RPMI7951 (cell line): ENCODE data around the gene ZBTB44. TPM values are rescaled to one million over a fixed set of nuclear protein-coding genes. Genes with fewer than 3 reads are reported as not detected.
"Not testable (repeated sequence)": the region's sequence is repeated elsewhere in the genome, so short reads cannot be mapped to it uniquely, and the experiment has no call there.

Experiments
- DNase-seq: peaks from one replicate; pipeline ENCODE4 v3.0.0-alpha.2; 2012; ENCODE audit warnings: low read depth
- total RNA-seq: library from RNA; depleted of rRNA; stranded (reverse); fragments of >200 nt; shearing (Covaris generic); gene quantifications from 2 replicates; pipeline ENCODE4 v1.2.3, GENCODE V29; 2014

ZBTB44 gene
- total RNA-seq, 1 experiment from 2014 or later, result 19.6 TPM

DNA sequence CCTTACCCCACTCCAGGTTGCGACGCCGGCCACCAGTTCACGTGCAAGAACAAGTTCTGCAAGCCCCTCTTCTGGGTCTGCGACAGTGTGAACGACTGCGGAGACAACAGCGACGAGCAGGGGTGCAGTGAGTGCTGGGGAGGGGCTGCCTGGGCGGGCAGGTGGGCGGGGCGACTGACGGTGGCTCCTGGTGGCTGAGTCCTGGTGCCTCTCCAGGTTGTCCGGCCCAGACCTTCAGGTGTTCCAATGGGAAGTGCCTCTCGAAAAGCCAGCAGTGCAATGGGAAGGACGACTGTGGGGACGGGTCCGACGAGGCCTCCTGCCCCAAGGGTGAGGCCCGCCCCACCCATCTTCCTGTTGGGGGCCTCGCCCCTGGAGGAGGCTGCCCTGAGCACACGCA, 116.4 kb downstream of the ZBTB44 start:
- DNase-seq, result no peak

DNA sequence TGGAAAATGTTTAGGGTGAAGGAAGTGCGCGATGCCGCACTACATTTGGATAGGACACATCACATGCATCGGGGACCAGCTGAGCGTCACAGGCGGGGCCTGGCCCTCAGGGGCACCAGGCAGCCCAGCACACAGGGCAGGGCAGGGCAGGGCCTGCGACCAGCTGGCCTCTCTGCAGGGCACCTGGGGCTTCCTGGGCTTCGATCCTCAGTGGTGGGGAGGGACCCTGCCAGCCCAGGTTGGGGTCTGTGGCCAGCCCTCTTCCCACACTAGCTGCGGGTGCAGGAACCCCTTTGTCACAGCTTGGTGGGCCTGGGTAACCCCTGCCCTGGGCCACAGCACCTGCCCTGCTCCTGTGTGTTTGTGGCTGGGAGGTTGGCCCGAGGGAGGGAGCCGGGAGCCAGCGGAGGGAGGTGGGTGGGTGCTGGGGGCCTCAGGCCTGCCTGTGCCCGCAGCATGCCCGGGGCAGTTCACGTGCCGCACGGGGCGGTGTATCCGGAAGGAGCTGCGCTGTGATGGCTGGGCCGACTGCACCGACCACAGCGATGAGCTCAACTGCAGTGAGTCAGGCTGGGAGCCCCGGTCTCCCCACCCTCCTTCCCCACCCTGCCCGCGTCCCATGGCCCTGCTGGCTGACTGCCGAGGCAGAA, 117.2 kb downstream of the ZBTB44 start:
- peak; percentile 79 for DNase-seq

DNA sequence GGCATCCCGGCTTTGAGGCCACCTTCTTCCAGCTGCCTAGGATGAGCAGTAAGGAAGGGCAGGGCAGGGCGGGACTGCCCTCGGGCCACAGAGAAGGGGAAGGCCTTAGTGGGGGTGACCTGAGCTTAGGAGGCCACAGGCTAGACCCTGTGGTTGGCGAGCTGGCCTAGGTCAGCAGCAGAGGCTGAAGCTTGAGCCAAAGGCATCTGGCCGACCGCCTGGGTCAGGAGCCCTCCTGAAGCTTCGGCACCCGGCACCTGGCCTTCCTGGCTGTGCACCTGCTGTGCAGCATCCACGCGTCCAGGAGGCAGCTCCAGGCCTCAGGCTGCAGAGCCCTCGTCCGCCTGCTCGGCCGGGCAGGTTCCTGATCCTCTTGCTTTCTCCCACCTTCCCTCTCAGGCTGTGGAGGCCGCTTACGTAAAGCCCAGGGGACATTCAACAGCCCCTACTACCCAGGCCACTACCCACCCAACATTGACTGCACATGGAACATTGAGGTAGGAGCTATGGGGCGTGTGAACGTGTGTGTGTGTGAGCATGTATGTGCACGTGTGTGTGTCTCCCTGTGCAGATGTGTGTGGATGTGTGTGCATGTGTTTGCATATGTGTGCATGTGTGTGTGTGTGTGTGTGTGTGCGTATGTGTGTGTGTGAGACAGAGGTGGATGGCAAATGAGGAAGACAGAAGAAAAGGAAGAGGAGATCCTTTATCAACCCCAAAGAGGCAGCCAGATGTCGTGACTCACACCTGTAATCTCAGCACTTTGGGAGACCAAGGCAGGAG, 120.3 kb downstream of the ZBTB44 start:
- DNase-seq, result no peak

DNA sequence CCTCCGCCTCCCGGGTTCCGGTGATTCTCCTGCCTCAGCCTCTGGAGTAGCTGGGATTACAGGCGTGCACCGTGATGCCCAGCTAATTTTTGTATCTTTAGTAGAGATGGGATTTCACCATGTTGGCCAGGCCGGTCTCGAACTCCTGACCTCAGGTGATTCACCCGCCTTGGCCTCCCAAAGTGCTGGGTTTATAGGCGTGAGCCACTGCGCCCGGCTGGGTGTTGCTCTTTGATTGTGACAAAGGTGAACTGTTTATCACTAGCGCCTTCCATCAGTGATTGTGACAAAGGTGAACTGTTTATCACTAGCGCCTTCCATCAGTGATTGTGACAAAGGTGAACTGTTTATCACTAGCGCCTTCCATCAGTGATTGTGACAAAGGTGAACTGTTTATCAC, 121.2 kb downstream of the ZBTB44 start:
- not testable (repeated sequence) for DNase-seq

DNA sequence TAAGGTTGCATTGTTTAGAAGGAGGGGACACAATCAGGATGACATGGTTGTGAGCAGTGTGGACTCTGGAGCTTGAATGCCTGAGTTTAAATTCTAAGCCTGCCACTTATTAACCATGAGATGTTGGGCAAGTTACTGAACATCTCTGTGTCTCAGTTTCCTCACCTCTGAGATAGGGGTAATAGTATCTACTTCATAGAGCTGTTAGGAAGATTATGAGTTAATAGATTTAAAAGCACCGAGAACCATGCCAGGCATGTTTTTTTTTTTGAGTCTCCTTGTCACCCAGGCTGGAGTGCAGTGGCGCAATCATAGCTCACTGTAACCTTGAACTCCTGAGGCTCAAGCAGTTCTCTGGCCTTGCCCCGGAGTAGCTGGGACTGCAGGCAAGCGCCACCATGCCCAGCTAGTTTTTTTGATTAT, 121.9 kb downstream of the ZBTB44 start:
- DNase-seq, result no peak

DNA sequence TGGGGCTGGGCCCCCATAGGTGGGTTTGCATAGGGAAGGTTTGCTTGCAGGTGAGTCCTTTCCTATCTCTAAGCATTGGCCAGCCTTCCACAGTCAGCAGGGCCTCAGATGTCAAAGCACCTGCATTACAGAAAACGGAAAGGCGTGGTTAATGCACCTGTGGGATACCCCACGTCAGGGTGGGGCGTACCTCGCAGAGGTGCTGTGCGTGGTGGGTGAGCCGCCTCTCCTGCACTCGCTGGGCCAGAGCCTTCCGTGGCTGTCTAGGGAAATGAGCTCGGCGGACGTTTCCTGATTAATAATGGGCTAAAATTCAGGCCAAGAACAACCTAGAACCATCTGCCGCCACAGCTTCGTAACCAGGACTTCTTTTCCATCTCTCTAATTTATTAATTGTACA, 122.8 kb downstream of the ZBTB44 start:
- DNase-seq, result no peak

DNA sequence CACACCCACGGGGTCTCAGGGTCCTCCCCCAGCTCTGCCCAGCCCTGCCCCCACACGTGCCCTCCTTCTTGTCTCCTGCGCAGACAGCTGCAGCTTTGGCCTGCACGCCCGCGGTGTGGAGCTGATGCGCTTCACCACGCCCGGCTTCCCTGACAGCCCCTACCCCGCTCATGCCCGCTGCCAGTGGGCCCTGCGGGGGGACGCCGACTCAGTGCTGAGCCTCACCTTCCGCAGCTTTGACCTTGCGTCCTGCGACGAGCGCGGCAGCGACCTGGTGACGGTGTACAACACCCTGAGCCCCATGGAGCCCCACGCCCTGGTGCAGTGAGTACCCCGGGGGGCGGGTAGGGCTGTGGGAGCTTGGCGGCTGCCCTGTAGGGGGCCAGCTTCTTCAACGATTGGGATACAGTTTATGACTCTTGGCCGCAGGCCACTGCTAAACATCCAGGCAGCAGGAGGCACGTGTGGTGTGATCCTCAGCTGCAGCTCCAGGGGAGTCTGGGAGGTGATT, 124.3 kb downstream of the ZBTB44 start:
- DNase-seq, result no peak

DNA sequence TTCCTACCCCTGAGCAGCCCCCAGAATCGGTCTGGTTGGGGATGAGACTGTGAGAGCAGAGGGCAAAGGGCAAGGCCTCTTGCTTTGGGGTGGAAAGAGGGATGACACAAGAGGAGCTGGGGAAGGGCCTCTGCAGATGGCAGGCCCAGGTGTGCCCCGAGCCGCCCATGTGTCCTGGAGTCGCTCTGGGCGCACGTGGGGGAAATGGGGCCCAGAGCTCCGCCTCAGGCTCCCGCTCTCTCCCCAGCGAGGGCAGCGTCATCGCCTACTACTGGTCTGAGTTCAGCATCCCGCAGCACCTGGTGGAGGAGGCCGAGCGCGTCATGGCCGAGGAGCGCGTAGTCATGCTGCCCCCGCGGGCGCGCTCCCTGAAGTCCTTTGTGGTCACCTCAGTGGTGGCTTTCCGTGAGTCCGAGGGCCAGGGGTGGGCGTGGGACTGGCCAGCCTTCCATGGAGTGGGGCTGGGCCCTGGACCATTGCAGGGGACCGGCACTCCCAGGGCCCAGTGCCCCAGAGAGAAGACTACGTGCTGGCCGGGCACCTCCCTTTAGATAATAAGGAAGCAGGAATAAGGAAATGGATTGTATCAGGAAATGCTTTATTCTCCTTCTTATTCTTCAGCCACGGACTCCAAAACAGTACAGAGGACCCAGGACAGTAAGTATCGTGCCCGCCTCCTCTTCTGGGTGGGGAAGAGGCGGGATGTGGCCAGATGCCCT, 125.1 kb downstream of the ZBTB44 start:
- DNase-seq, result no peak

DNA sequence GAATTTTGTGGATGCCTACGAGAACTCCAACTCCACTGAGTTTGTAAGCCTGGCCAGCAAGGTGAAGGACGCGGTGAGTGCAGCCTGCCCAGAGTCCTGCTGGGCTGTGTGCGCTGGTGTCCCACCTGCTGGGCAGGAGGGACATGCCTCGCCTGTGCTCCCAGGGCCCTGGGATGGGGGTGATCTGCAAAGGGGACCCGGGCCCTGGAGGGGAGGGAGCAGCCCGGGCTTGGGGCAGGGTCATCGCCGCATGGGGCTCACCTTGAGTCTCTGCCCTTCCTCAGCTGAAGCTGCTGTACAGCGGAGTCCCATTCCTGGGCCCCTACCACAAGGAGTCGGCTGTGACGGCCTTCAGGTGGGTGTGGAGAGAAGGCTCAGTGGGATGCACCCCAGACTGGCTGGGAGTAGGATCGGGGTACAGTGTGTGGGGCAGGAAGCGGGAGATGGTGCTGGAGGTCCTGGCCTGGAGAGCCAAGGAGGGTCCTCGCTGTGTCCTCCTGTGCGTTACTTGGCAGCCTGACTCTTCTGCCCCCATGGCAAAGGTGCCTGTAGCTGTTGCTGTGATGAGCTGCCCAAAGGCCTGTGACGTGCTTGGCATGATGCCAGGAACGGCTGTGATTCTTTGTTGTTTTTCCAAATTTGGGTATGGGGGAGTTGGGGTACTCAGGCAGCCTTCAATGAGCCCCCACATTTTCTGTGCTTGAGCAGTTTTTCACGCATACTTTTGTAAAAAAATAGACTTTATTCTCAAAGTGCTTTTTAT, 126.0 kb downstream of the ZBTB44 start:
- DNase-seq, result no peak

DNA sequence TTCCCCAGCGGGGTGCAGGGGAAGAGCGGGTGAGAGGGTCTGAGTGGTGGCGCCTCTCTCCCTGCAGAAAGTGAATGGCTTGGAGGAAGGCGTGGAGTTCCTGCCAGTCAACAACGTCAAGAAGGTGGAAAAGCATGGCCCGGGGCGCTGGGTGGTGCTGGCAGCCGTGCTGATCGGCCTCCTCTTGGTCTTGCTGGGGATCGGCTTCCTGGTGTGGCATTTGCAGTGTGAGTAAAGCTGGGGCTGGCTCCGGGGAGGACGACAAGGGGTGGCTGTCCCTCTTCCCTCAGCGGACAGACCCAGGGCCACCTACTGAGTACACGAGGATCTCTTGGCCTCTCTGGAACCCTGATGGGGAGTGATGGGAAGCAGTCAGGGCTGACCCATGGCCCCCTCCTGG, 126.7 kb downstream of the ZBTB44 start:
- no peak for DNase-seq

DNA sequence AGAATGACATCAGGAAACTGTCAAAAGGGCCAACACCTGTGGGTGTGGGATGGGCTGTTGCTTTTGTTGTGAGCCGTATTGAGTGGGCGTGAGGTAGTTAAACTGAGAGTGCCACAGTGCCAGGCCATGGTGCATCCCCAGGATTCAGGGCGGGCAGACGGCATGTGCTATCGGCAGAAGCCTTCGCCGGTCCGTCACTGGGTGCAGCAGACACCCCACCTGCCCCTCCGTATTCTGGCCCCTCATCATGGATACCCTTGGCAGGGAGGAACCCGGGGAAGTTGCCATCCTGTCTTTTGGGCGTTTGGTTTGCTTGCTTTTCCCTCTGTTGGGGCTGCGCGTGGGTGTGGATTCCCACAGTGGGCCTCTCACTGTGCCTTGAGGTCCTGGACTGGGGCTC, 127.6 kb downstream of the ZBTB44 start:
- no peak for DNase-seq

DNA sequence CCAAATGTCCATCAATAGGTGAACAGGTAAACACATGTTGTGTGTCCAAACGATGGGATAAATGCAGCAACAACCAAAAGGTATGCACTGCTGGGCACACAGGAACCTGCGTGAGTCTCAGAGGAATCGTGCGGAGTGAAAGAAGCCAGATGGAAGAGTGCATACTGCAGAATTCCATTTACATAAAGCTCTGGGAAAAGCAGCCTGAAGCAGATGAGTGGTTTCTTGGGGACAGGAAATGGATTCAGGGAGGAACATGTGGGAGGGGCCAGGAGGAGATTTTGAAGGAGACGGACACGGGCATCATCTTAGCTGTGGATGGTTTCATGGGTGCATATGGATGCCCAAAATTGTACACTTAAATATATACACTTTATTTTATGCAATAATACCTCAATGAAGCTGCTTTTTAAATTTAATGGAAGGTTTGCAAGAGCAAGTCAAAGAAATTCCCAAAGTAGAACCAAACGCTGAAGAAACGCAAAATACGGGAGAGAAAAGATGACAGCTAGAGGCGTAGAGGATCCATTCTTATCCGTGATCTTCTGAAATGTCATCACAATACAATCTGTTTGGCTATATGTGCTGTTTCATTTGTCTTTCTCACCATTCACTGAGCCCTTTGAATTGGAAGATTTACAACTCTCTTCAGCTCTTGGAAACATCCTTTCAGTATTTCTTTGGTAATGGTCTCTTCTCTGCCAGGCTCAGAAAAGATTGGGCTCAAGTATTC, 130.7 kb downstream of the ZBTB44 start:
- DNase-seq, result no peak

DNA sequence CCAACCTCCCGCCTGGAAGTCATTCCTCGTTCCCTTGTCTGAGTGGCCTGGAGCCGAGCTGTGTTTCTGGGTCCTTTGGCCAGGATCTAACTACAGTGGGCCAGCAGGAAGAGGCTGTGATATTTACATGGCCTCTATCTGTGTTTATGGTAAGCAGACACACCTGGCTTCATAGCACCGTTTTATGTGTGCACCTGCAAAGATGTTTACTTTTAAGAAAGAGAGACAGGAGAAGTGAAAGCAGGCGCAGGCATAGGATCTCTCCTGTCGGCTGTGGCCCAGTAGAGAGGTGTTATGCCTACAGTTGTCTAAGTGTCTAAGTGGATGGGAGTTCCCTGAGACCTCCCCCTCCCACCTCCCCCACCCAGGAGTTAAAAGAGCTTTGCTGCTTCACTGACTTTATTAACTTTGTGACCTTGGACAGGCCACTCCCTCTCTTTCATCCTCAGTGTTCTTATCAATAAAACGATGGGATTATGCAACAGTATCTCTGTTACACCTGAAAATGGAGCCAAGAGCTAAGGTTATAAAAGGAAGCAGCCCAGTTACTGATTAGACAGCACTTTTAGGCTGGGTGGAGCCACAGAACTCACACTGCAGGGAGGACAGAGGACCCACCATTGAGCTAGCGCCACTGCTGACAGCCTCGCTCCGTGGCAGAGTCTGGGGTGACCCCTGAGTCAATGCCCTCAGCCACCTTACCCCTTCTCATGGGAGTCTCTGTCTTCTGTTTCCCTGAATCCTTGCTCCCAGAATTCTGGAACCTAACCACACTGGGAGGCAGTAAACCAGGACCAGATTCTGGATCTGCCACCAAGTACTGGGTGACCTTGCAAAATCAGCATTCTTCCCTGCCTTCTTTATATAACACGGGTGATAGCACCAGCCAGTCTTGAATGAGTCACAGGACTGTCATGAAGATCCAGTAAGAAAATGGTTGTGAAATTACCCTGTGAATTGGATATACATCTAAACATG, 133.1 kb downstream of the ZBTB44 start:
- DNase-seq, result peak; percentile 75

DNA sequence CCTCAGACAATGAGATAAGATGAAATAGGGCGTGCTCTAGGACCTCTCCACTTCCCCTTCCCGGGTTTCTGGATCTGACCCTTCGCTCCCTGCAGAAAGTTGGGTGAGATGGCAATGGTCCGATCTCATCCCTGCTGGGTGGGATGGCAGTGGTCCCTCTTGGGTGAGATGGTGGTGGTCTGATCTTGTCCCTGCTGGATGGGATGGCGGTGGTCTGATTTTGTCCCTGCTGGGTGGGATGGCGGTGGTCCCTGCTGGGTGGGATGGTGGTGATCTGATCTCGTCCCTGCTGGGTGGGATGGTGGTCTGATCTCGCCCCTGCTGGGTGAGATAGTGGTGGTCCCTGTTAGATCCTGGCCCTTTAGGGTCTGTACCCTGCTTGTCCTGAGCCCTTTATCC, 133.8 kb downstream of the ZBTB44 start:
- no peak for DNase-seq

DNA sequence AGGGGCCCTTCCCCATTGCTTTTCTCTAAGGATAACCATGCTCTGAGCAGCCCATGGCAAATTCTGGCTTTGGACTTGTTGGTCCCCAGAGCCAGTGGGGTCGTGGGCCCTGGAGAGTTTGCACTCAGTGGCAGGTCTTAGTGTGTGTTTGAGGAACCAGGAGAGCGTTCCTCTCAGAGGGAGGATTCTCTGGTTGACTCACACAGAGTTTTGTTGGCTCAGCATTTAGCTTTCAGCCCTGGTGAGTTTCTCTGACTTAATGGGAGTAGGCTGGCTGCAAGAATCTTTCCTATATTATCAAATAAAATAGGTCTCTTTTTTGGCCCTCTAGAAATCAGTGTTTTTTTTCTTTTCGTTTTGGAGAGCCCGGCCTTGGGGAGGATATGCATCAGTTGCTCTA, 134.2 kb downstream of the ZBTB44 start:
- DNase-seq, result no peak

DNA sequence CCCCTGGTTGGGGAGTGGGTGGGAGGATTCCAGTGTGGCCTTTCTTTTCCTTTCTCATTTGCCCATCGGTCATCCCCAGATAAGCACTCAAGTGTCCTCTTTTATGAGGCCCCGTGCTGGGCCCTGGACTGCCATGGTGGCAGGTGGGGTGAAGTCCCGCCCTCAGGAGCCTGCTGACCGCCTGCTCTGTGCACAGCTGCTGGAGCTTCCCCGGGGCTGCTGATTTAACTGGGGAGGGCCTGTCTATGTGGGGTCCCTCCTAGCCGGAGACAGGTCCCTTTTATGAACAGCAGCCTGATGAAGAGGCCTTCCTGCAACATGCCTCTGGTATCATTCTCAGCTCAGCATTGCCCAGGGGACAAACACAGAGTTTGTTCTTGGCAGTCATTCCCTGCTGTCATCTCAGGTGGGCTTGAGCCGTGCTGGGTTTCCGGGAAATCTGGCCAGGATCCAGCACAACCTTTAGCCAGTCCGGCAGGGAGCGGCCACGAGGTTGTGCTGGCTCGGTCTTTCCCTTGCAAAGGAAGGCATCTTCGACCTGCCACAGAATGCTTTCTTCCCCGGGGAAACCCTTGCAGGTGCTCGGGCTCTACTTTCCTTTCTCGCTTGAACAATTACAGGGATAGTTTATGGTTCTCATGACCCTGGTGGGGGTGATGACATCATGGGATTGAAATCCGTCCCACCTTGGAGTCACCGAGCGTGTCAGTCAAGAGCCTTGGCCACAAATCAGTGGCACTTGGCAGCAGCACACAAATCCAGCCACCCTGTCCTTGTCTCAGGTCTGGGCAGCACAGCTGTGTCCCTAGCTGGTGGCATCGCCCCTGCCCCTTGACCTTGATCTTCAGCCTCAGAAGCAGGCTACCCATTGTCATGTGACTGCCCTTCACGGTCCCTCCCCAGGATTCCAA, 135.1 kb downstream of the ZBTB44 start:
- DNase-seq, result no peak

DNA sequence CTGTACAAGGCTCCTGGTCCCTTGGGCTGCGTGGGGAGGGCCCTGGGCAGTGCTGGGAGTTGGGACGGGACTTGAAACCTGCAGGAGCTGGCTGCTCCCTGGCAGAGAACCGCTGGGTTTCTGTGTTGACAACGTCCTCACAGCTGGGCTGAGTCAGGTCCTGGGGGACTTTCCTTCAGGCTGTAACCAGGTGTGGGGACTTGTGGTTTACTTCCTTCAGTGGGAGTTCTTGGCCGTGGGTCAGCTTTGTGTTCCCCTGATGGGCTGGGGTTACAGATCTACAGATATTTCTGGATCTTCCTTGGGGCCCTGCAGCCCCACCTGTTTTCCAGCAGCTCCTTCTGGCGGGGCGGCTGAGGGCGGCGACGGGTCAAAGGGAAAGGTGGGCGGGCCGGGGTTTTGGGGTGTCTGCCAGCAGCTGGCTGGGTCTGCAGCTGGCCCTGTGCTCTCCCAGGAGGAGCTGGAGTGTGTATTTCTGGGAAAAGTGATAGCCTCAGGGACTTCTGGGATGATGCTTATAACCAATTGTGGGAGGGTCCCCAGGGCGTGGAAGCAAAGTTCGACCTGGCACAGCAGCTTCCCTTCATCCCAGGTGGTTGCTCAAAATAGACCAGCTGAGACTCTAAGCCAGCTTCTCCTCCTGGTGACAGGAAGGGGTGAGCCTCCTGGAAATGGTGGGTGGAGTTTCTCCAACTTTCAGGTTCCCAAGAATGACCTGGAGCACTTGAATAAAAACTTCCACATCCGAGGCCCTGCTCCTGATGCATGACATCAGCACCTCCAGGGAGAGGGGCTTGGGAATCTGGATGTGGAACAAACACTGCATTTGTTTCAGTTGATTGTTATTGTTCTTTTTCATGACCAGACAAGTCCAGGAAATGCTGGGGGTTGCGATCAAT, 136.0 kb downstream of the ZBTB44 start:
- peak; percentile 59 for DNase-seq

DNA sequence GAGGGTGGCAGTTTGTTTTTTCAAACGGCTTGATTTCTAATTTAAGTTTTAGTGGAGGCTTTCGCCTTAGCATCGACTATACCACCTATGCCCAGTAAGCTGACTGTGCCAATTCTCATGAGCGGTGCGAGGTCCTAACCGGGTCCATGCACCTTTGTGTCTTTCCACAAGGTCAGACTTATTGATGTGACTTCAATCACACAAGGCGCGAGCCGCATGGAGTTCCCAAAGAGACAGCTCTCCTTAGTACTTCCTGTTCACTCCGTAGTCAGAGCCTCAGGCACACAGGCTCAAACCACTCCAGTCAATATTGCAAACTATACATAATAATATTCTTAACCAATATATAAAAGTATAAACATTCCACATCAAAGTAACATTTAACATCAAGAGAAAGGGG, 136.9 kb downstream of the ZBTB44 start:
- no peak for DNase-seq
